GM12874 (cell line): ENCODE results near the gene PPIL1.

ENCODE experiments used
- CTCF ChIP-seq: IDR thresholded peaks from 2 replicates; pipeline ENCODE4 v1.5.1; 2011; ENCODE audit warnings: low read depth, mild to moderate bottlenecking, control low read depth, low read length, moderate library complexity; ENCODE audit not compliant: insufficient read depth

PPIL1 gene

GRCh38 chr6:36874443-36875249, at the start of gene PPIL1:
TSS of gene PPIL1 (minus strand) at chr6:36874803. CDS start at chr6:36874772, 31 bp downstream.
- TF ChIP-seq CTCF, result no peak

- TF ChIP-seq CTCF, result no peak
Observed at GRCh38 chr6:36924131-36924530, 49.5 kb upstream of the PPIL1 start.

- TF ChIP-seq CTCF, result no peak
Observed at GRCh38 chr6:36920546-36920945, 45.9 kb upstream of the PPIL1 start.

- TF ChIP-seq CTCF, result no peak
Observed at GRCh38 chr6:36920049-36920448, 45.4 kb upstream of the PPIL1 start.

- no peak for TF ChIP-seq CTCF
Observed at GRCh38 chr6:36917541-36918193, 43.1 kb upstream of the PPIL1 start.

- TF ChIP-seq CTCF, result no peak
Observed at GRCh38 chr6:36916126-36916525, 41.5 kb upstream of the PPIL1 start.

- no peak for TF ChIP-seq CTCF
Observed at GRCh38 chr6:36915599-36915998, 41.0 kb upstream of the PPIL1 start.
